ENCODE data around the gene ERF. TPM values are rescaled to one million over a fixed set of nuclear protein-coding genes. Genes with fewer than 3 reads are reported as not detected.
A peak's percentile ranks its signal among the peaks of the same experiment; 100 is the strongest.

The ERF gene
- total and polyA plus RNA-seq, 2 experiments from 2014 or later, result 24.7 to 29.6 TPM

GRCh38 chr19:42286349-42287016, 31.6 kb upstream of the ERF start:
- H3K4me3 ChIP-seq, result no peak overlapping the region
- no peaks in the 10 kb centered on the region for H3K9me3 ChIP-seq (ENCODE audit: low read depth)
- H3K27me3 ChIP-seq (replicated peaks; ENCODE audit: insufficient read depth), result no peaks in the 10 kb centered on the region
- peaks cover 29% of the 10 kb centered on the region for H3K4me1 ChIP-seq (ENCODE audit: insufficient read depth)
- TF ChIP-seq EZH2 (IDR thresholded peaks at IDR 0.05; ENCODE audit: insufficient read depth, poor library complexity, severe bottlenecking) (no peak), EZH2phosphoT487 (IDR thresholded peaks at IDR 0.05; ENCODE audit: insufficient read depth, low read depth) (no peak)
- 35 to 48% methylated on average over 8 to 13 of the region's 13 CpGs for WGBS, 2 experiments (ENCODE audit: low coverage in 1 of 2, low lambda C conversion rate in 2 of 2, missing lambda C conversion rate in 2 of 2)
- peaks cover 9% of the 10 kb centered on the region for H3F3A ChIP-seq (ENCODE audit: insufficient read depth)
- in situ Hi-C loops (cut with MboI), result no loop called here
- peak; percentile 42 for DNase-seq
- H4K20me1 ChIP-seq (ENCODE audit: insufficient read depth), result no peaks in the 10 kb centered on the region
- H2AFZ ChIP-seq, result no peak overlapping the region
- no peak overlapping the region for H3K9ac ChIP-seq
- peaks cover 45% of the 10 kb centered on the region for H3K79me2 ChIP-seq (ENCODE audit: insufficient read depth)
- no peak overlapping the region for H3K4me2 ChIP-seq (ENCODE audit: unreplicated experiment)
- no peak overlapping the region for H3K27ac ChIP-seq
- H3K9me2 ChIP-seq (ENCODE audit: insufficient read depth), result no peaks in the 10 kb centered on the region
- peaks cover 6% of the 10 kb centered on the region; the same call in 1 of the 2 replicates for H3K36me3 ChIP-seq (ENCODE audit: low read depth)

DNA sequence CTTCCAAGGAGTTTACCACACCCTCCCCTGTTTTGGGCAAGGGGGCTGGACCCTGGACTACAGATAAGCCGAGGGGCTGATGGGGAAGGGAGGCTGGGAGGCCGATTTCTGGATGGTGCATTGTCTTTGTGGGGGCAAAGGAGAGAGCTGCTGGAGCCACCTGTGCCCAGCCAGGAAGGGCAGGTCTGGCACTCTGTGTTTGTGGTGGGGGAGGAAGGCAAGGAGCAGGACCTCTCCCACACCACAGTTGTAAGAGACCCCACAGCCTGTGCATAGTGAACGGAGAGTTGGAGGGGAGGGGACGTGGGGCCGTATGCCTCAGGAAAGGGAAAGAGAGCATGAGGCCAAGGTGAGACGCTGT, 31.0 kb upstream of the ERF start:
- in situ Hi-C loops (cut with MboI), result no loop called here
- Histone ChIP-seq H3K4me3 (peak overlapping the region; percentile 89; the same call in 1 of the 2 replicates), H3F3A (ENCODE audit: insufficient read depth) (peaks cover 9% of the 10 kb centered on the region), H3K79me2 (ENCODE audit: insufficient read depth) (peaks cover 47% of the 10 kb centered on the region), H3K27ac (no peak overlapping the region), H3K4me2 (ENCODE audit: unreplicated experiment) (peak overlapping the region; percentile 89), H2AFZ (no peak overlapping the region), H4K20me1 (ENCODE audit: insufficient read depth) (no peaks in the 10 kb centered on the region), H3K9me3 (ENCODE audit: low read depth) (no peaks in the 10 kb centered on the region), H3K9me2 (ENCODE audit: insufficient read depth) (no peaks in the 10 kb centered on the region), H3K9ac (0 out of 2 replicates have a peak overlapping the region, but pooled peaks have one; percentile 82), H3K36me3 (ENCODE audit: low read depth) (peaks cover 5% of the 10 kb centered on the region; the same call in 1 of the 2 replicates), H3K4me1 (ENCODE audit: insufficient read depth) (peaks cover 33% of the 10 kb centered on the region), H3K27me3 (replicated peaks; ENCODE audit: insufficient read depth) (no peaks in the 10 kb centered on the region)
- no peak for TF ChIP-seq EZH2 (IDR thresholded peaks at IDR 0.05; ENCODE audit: insufficient read depth, poor library complexity, severe bottlenecking)
- TF ChIP-seq EZH2phosphoT487 (IDR thresholded peaks at IDR 0.05; ENCODE audit: insufficient read depth, low read depth), result no peak
- 57 to 71% methylated on average over 5 to 6 of the region's 6 CpGs for WGBS, 2 experiments (ENCODE audit: low coverage in 1 of 2, low lambda C conversion rate in 2 of 2, missing lambda C conversion rate in 2 of 2)
- DNase-seq, result no peak

GRCh38 chr19:42285541-42285941, 30.6 kb upstream of the ERF start:
- H3K4me2 ChIP-seq (ENCODE audit: unreplicated experiment), result peak overlapping the region; percentile 89
- H3K4me3 ChIP-seq, result peak overlapping the region; percentile 89
- DNase-seq, result no peak
- H3K9me3 ChIP-seq (ENCODE audit: low read depth), result no peaks in the 10 kb centered on the region
- H3K9me2 ChIP-seq (ENCODE audit: insufficient read depth), result no peaks in the 10 kb centered on the region
- peaks cover under 1% of the 10 kb centered on the region; the same call in 1 of the 2 replicates for H3K36me3 ChIP-seq (ENCODE audit: low read depth)
- TF ChIP-seq EZH2 (IDR thresholded peaks at IDR 0.05; ENCODE audit: insufficient read depth, poor library complexity, severe bottlenecking), result no peak
- no peak for TF ChIP-seq EZH2phosphoT487 (IDR thresholded peaks at IDR 0.05; ENCODE audit: insufficient read depth, low read depth)
- WGBS, 2 experiments (ENCODE audit: low coverage in 1 of 2, low lambda C conversion rate in 2 of 2, missing lambda C conversion rate in 2 of 2), result 45 to 50% methylated on average over 5 of the region's 5 CpGs
- peak overlapping the region; percentile 82; the same call in 1 of the 2 replicates for H3K9ac ChIP-seq
- in situ Hi-C loops (cut with MboI), result no loop called here
- peaks cover 33% of the 10 kb centered on the region for H3K4me1 ChIP-seq (ENCODE audit: insufficient read depth)
- peaks cover 9% of the 10 kb centered on the region for H3F3A ChIP-seq (ENCODE audit: insufficient read depth)
- H3K79me2 ChIP-seq (ENCODE audit: insufficient read depth), result peaks cover 47% of the 10 kb centered on the region
- no peaks in the 10 kb centered on the region for H3K27me3 ChIP-seq (replicated peaks; ENCODE audit: insufficient read depth)
- no peak overlapping the region for H3K27ac ChIP-seq
- H2AFZ ChIP-seq, result no peak overlapping the region
- no peaks in the 10 kb centered on the region for H4K20me1 ChIP-seq (ENCODE audit: insufficient read depth)

DNA sequence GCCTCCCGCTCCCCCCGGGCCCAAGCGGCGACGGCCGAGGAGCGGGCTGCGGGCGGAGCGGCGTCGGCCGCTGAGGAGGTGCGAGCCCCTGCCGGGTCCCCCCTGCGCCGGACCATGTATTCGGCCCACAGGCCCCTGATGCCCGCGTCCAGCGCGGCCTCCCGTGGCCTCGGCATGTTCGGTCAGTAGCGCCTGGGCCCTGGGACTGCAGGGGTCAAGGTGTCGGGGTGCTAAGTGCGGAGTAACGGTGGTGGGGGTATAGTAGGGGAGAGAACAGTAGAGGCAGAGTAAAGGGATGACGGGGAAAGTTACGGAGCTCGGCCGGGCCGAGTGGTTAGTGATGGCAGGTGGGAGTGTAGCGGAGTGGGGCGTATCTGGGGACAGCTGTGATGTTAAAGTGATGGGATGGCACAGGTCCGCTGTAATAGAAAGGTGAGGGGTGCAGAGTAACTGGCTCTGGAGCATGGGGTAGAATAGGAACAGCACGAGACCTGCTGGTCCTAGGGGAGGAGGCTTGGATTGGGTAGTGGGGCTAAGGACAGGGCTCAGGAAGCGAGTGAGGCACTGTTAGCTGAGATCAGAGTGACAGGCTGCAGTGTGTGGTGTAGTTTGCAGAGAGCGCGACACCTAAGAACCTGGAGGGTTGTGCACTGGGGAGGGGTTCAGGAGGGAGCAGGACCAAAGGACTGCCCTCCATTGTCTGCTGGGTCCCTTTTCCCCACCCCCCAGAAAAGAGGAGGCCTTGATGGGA, 29.8 kb upstream of the ERF start:
- Histone ChIP-seq H3K9me3 (ENCODE audit: low read depth) (no peaks in the 10 kb centered on the region), H3K27ac (no peak overlapping the region), H3K79me2 (ENCODE audit: insufficient read depth) (peaks cover 47% of the 10 kb centered on the region), H3K9ac (peak overlapping the region; percentile 82), H3K9me2 (ENCODE audit: insufficient read depth) (no peaks in the 10 kb centered on the region), H3K27me3 (replicated peaks; ENCODE audit: insufficient read depth) (no peaks in the 10 kb centered on the region), H3F3A (ENCODE audit: insufficient read depth) (peaks cover 9% of the 10 kb centered on the region), H3K4me3 (peak overlapping the region; percentile 89), H2AFZ (no peak overlapping the region), H3K4me2 (ENCODE audit: unreplicated experiment) (peak overlapping the region; percentile 89), H4K20me1 (ENCODE audit: insufficient read depth) (no peaks in the 10 kb centered on the region), H3K36me3 (ENCODE audit: low read depth) (no peaks in the 10 kb centered on the region), H3K4me1 (ENCODE audit: insufficient read depth) (peaks cover 33% of the 10 kb centered on the region)
- in situ Hi-C loops (cut with MboI), result no loop called here
- TF ChIP-seq EZH2phosphoT487 (IDR thresholded peaks at IDR 0.05; ENCODE audit: insufficient read depth, low read depth), result no peak
- TF ChIP-seq EZH2 (IDR thresholded peaks at IDR 0.05; ENCODE audit: insufficient read depth, poor library complexity, severe bottlenecking), result no peak
- WGBS, 2 experiments (ENCODE audit: low coverage in 1 of 2, low lambda C conversion rate in 2 of 2, missing lambda C conversion rate in 2 of 2), result 5 to 11% methylated on average over 23 to 26 of the region's 41 CpGs
- DNase-seq, result peak; percentile 38

Data from GM23248 (cell line).